DMS 273 (cell line): ENCODE results near the gene TRMT6.

Source experiments
- DNase-seq: peaks from one replicate; lab custom pipeline; 2025; ENCODE audit not compliant: unreplicated experiment; lab: John Stamatoyannopoulos, UW

Gene TRMT6, protein sequence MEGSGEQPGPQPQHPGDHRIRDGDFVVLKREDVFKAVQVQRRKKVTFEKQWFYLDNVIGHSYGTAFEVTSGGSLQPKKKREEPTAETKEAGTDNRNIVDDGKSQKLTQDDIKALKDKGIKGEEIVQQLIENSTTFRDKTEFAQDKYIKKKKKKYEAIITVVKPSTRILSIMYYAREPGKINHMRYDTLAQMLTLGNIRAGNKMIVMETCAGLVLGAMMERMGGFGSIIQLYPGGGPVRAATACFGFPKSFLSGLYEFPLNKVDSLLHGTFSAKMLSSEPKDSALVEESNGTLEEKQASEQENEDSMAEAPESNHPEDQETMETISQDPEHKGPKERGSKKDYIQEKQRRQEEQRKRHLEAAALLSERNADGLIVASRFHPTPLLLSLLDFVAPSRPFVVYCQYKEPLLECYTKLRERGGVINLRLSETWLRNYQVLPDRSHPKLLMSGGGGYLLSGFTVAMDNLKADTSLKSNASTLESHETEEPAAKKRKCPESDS

GRCh38 chr20:5950271-5951031 is at the start of gene TRMT6, which contains the start of gene MCM8:
Gene TRMT6, minus strand, starts transcription at chr20:5950533. Its CDS starts 128 bp downstream, at chr20:5950405.
Gene MCM8, plus strand, starts transcription at chr20:5950652. Its CDS starts 1,364 bp downstream, at chr20:5952016.
- peak; percentile 99 for DNase-seq

DNA sequence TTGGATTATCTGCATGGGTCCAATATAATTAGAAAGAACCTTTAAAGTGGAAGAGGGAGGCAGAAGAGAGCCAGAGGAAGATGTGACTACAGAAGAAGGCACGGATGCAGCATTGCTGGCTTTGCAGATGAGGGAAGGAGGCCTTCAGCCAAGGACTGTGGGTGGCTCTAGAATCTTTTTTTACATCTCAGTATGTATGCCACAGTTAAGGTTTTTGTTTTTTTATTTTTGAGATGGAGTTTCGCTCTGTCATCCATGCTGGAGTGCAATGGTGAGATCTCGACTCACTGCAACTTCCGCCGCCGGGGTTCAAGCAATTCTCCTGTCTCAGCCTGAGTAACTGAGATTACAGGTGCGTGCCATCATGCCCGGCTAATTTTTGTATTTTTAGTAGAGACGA is 49.5 kb upstream of the TRMT6 start:
- DNase-seq: no peak

GRCh38 chr20:5996765-5997164 is 46.4 kb upstream of the TRMT6 start:
- DNase-seq: no peak

GRCh38 chr20:5991623-5992441 is 41.5 kb upstream of the TRMT6 start:
- DNase-seq: no peak

DNA sequence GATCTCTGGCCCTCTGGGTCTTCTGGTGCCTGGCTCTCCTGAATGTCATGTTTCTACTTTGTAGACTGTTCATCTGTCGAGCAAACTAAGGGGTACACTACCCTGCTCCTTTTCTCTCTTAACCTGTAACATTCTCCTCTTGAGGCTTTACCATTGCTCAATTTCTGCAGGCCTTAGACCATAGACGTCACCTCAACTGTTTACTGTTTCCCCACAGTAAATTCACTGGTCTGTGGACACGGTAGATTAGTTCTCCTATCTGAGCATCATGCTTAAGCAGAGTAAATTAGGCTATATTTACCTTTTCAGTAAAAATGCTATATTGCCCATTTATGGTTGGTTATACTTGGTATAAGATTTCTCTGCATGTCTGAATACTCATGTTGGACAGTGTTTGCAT is 40.6 kb upstream of the TRMT6 start:
- no peak for DNase-seq

GRCh38 chr20:5989539-5989938 is 39.2 kb upstream of the TRMT6 start:
- no peak for DNase-seq

DNA sequence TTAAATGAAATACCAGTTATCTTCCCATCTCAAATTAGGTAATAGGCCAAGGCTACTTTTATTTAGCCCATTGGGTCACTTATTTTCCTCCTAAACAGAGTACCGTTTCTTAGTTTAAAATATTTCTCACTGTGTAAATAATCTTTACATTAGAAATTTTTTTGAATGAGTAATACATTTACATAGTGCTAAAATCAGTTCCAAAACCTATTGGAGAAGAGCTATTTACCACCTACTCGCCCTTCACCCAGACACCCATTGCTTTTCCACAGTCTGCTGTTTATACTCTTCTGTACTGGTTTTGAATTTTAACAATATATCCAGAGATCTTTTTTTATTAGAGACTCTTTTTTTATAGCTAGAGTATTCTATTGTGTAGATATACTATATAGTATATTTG is 37.0 kb upstream of the TRMT6 start:
- DNase-seq: no peak

DNA sequence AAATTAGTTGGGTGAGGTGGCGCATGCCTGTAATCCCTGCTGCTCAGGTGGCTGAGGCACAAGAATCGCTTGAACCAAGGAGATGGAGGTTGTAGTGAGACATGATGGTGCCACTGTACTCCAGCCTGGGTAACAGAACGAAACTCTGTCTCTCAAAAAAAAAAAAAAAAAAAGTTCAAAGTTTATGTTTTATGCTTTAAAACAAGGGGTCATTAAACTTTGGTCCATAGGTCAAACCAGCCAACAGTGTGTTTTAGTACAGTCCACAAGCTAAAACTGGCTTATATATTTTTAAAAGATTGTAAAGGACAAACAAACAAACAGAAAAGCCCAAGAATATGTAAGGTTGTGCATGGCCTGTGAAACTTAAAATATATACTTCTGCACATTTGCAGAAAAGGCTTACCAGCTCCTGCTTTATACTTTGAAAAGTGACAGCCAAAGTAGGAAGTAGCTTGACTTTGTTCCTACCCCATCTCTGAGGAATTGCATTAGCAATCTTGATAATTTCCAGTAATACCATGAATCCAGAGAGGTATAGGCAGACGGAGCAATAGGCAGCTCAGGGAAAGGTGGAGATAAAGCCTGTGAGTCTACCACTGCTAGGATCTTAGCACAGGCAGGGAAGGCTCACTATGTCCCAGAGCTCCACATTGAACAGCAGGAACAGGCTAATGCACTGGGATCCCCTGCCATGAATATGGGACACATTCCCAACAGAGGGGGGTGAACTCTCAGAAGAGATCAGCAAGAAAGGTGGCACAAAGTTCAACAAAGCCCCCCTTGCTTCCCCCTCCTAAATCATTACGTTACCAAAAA is 30.6 kb upstream of the TRMT6 start:
- no peak for DNase-seq

- DNase-seq: no peak
These were observed 29.5 kb upstream of the TRMT6 start for GRCh38 chr20:5979801-5980200.

DNA sequence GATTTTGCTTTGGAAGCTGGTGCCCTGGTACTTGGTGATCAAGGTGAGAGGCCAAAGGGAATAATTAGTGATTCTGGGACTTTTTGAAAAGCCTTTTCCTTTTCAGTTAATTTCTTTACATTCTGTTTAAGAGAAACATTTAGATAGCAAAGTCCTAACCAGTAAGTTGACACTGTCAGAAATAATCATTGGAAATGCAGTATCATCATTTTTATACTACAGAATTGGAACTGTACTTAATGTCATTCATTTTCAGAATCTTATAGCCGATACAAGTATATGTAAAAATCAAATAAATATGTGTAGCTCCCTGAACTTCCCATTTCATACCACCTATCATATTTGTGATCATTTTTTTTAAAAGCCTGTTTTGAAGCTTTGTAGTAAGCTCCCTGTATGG is 27.6 kb upstream of the TRMT6 start:
- no peak for DNase-seq

- no peak for DNase-seq
These were observed 26.9 kb upstream of the TRMT6 start for GRCh38 chr20:5977223-5977622.

GRCh38 chr20:5975778-5976177 is 25.4 kb upstream of the TRMT6 start:
- DNase-seq: no peak

GRCh38 chr20:5974531-5974930 is 24.2 kb upstream of the TRMT6 start:
- DNase-seq: no peak

DNA sequence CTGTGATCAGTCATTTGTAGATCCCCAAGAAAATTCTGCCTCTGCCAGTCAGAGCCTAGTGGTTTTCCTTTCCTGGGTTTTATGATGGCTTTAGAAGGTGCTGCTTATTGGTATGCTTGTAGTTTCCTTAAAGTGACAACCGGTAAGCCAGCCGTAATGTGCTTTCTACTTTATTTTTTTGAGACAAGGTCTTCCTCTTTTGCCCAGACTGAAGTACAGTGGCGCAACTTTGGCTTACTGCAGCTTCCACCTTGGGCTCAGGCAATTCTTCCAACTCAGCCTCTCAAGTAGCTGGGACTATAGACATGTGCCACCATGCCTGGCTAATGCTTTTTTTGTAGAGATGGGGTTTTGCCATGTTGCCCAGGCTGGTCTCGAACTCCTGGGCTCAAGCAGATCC is 23.6 kb upstream of the TRMT6 start:
- no peak for DNase-seq

DNA sequence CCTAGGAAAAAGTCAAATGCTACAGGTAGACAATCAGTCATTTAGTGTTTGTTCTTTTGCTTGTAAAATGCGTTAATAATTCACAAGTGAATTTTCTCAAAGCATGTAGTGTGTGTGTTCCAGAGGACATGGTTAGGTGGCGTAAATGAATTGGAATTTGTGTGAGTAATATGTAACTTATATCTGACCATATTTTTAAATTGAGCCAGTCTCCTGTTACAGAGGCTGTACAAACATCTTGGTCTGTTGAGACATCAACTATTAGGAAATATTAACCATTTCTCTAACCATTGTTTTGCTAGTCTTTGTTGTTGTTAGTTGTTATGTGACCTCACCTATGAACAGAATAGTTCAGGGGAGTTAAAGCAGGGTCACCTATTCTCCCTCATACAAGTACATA is 22.8 kb upstream of the TRMT6 start:
- no peak for DNase-seq

DNA sequence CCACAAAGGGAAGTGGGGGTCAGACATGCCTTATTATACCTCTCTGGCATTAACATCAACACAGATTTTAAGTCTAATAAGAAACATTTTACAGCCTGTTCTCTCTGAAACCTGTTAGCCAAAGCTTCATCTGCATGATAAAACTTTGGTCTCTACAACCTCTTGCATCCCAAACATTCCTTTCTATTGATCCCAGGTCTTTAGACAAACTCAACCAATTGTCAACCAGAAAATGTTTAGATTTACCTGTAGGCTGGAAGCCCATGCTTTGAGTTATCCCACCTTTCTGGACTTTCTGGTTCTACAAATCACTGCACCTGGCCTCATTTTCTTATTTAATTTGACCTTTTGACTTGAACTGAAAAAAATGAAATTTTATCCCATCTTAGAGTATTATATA is 20.9 kb upstream of the TRMT6 start:
- no peak for DNase-seq

DNA sequence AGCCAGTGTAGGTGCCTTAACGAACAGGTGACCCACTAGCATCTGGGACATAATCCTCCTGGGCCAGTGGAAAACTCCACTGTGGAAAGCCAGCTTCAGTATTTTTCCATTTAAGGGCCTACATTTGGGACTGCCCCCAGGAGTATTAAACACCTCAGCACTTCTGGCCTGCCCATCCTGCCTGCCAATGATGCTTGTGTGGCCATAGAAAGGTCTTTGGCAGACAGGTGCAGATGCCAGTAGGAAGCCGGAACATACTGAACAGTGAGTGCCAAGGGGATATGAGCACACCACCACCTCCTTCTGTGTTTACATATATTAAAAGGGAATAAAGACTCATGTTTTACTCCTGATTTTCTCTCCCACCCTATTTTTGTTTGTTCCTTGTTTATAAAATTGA is 20.0 kb upstream of the TRMT6 start:
- no peak for DNase-seq

DNA sequence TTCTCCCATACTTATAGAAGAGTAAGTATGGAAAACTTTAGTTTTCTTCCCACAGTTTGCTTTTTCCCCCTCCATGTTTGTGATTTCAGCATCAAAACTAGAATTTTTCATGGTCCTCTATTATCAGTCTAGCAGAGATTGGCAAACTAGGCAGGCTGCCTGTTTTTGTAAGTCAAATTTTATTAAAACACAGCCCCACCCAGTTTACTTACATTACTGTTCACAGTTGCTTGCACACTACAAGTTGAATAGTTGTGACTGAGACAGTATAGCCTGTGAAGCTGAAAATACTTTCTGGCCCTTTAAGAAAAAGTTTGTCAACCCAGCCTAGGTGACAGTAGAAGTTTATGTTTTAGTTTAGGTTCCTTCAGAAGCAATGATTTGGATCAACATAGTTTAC is 19.6 kb upstream of the TRMT6 start:
- DNase-seq: no peak

DNA sequence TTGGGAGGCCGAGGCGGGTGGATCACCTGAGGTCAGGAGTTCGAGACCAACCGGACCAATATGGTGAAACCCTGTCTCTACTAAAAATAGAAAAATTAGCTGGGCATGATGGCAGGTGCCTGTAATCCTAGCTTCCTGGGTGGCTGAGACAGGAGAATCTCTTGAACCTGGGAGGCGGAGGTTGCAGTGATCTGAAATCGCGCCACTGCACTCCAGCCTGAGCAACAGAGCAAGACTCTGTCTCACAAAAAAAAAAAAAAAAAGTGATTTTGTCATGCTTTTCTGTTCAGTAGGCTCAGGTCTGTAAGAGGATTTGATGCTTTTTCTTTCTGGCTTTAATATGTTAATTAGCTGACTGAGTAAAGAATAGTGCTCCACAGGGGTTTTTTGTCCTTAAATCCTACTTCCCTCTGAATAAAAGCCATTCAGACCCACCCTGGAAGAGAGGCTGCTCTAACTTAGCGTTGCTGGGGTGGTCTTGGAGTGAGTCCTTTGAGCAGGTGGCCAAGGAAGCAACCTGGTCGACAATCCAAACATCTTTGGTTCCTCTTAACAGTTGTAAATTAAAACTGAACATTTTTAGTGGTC is 19.1 kb upstream of the TRMT6 start:
- no peak for DNase-seq

- no peak for DNase-seq
These were observed 18.1 kb upstream of the TRMT6 start for GRCh38 chr20:5968462-5968861.
